ENCODE results near the gene RPRD2.
"Not testable (repeated sequence)": the region's sequence is repeated elsewhere in the genome, so short reads cannot be mapped to it uniquely, and the experiment has no call there.

RPRD2 gene

DNA sequence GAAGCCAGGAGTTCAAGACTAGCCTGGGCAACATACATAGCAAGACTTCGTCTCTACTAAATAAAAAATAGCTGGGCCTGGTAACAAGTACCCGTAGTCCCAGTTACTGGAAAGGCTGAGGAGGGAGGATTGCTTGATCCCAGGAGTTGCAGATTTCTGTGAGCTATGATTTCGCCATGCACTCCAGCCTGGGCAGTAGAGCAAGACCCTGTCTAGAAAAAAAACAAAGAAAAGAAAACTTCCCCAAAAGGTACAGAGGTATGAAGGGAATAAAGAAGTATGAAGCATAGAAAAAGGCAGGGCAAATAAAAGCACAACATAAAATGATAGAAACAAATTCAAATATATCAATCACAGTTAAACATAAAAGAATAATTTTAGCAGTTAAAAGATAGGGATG lies 28.7 kb downstream of the RPRD2 start:
- DNase-seq, result no peak

GRCh38 chr1:150395115-150395514 lies 31.2 kb downstream of the RPRD2 start:
- DNase-seq, result not testable (repeated sequence)

DNA sequence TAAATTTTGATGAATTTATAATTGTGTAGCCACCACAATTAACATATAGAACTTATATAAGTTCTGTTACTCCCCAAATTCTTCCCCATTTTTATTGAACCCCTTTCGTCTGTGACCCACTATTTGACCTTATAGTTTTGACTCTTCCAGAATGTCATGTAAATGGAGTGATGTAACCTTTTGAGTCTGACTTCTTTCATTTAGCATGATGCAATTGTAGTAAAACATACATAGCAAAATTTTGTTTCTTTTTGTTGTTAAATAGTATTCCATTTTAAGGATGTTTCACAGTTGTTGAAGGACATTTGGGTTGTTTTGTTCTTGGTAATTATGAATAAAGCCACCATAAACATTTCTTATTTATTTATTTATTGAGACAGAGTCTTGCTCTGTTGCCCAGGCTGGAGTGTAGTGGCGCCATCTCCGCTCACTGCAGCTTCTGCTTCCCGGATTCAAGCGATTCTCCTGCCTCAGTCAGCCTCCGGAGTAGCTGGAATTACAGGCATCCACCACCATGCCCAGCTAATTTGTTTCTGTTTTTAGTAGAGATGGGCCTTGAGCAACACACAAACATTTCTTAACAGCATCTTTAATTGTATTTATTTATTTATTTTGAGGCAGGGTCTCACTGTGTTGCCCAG lies 33.6 kb downstream of the RPRD2 start:
- DNase-seq, result no peak

- no peak for DNase-seq
Observed at GRCh38 chr1:150404465-150404864, 40.5 kb downstream of the RPRD2 start.

DNA sequence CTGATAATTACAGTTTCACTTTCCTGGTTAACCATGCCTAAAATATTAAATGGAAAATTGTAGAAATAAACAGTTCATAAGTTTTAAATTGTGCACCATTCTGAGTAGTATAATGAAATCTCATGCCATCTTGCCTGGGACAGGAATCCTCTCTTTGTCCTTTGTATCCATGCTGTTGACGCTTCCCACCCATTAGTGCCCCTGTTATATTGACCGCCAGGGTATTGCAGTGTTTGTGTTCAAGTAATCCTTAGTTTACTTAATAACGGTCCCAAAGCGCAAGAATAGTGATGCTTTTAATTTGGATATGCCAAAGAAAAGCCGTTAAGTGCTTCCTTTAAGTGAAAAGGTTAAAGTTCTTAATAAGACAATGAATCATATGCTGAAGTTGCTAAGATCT lies 41.7 kb downstream of the RPRD2 start:
- DNase-seq, result no peak

GRCh38 chr1:150406483-150406882 lies 42.5 kb downstream of the RPRD2 start:
- DNase-seq, result no peak

DNA sequence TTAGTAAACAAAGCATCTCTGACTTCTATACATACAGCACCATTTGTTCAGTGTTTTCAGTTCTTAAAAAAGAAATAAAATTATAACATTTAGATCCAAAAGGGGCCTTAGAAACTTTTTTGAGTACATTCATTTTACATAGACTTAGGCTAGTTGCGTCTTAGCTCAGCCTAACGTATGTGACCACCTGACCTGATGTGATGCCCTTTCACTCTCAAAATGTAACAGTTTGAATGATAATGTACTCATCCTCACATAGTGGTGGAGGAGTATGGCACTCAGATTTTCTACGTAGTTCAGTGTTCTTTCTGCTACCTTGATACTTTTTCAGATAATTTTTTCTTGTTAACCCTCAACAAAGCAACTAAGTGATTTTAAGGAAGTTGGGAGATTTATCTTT lies 43.4 kb downstream of the RPRD2 start:
- no peak for DNase-seq

- no peak for DNase-seq
Observed at GRCh38 chr1:150408800-150409199, 44.9 kb downstream of the RPRD2 start.

GRCh38 chr1:150409504-150410362 lies 45.8 kb downstream of the RPRD2 start:
- no peak for DNase-seq

GRCh38 chr1:150410582-150411101 lies 46.7 kb downstream of the RPRD2 start:
- DNase-seq, result no peak

GRCh38 chr1:150414592-150414991 lies 50.6 kb downstream of the RPRD2 start:
- no peak for DNase-seq

DNA sequence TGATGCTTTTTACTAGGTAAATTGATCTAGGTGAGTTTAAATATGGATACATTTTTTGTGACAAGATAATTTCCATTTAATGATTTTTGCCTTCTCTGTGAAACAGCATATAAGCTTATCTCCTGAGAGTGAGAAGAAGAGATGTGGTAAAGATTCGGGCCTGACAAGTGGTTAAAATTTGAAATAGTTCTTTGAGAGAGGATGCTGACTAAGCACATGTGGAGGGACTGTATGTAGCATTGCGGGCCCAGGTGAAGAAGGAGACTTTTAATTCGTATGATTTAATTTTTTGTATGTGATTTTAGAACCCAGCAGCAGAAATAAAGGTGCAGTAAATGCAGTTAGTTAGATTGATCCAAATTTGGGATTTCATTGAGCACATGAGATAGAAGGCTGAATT lies 51.9 kb downstream of the RPRD2 start:
- DNase-seq, result no peak

- DNase-seq, result no peak
Observed at GRCh38 chr1:150420560-150421265, 56.8 kb downstream of the RPRD2 start.

DNA sequence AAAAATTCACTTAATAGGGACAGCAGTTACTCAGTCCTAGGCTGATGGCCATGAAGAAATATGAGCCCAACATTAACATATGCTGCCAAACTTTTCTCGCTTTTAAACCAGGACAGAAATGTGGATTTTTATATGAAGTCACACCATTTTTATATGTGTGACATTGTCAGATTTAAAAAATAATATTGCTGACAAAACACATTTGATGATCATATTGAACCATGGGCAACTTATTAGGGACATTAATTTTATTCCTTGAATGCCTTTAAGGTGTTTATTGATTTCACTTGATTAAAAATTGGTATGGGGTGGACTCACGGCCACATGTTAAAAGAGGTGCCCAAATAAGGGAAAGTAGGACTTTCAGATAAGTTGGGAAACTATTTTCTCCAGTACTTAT lies 58.6 kb downstream of the RPRD2 start:
- DNase-seq, result no peak

DNA sequence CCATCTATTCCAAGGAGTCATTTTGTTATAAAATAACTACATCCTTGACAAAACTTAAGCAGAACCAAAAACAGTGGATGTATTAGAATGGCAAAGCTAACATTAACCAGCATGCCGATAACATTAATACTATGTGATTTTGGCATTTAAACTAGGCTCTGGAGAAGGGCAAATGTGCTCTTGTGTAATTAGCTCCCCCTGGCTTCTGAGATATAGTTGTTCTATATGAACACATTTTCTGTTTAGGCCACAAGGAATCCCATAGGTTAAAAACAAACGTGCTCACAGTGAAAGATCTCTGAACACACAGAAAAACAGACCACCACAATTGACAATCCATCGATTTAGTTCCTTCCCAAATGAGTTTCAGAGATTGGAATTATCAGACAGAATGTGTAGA lies 65.9 kb downstream of the RPRD2 start:
- peak in 1 of 2 donors; percentile 24 for DNase-seq

DNA sequence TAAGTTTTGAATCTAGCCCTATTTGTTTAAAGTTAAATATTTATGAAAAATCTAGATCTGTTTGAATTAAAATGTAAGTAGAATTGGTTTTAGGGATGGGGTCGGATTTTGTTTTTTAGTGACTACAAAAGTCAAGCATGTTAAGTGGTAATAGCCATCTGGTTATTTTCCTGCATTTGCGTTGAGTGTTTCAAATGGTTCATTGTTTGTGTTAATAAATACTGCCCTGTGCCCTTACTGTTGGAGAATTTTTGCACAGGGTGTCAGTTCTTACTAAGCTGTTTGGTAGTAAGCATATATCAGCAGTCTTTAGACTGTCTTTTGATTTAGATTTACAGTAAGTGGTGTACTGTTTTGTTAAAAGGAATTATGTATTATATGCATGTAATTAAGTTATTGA lies 77.2 kb downstream of the RPRD2 start:
- DNase-seq, result no peak

- DNase-seq, result no peak
Observed at GRCh38 chr1:150444232-150444631, 80.3 kb downstream of the RPRD2 start.

GRCh38 chr1:150456146-150456647 lies 92.2 kb downstream of the RPRD2 start:
- DNase-seq, result no peak

GRCh38 chr1:150464422-150464826 lies 100.5 kb downstream of the RPRD2 start:
- DNase-seq, result peak; percentile 68 to 78

- no peak for DNase-seq
Observed at GRCh38 chr1:150466964-150467363, 103.0 kb downstream of the RPRD2 start.

DNA sequence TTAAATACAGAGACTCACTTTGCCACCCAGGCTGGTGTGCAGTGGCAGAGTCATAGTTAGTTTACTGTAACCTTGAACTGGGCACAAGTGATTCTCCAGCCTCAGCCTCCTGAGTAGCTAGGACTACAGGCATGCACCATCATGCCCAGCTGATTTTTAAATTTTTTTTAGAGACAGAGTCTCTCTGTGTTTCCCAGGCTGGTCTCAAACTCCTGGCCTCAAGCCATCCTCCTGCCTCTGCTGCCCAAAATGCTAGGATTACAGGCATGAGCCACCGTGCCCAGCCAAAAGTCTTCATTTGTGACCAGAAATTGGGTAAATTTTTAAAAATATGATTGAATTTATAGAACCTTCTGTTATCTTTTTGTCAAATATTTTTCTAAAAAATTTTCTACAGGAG lies 105.3 kb downstream of the RPRD2 start:
- DNase-seq, result no peak

GRCh38 chr1:150472601-150473200 lies 108.8 kb downstream of the RPRD2 start:
- DNase-seq, result no peak

DNA sequence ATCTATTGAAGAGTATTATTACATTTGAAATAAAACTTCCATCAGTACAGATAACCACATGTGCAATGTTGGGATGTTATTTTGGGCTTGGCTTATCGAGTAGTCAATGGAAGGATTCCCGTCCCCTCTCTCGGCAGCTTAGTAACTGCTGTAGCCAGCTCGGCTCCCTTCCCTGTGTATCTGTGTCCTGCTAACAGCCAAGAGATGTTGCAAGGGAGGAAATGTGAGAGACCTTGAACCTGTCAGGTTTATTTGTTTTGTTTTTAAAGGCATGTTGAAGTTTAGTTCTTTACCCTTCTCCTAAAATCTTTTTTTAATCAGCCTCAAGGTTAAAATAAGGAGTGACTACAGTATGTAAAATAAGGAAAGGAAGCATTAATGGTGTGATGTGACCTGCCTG lies 109.7 kb downstream of the RPRD2 start:
- no peak for DNase-seq
